IMR-90 (cell line): ENCODE results near the gene NR4A3. TPM values are rescaled to one million over a fixed set of nuclear protein-coding genes. Genes with fewer than 3 reads are reported as not detected.
A peak's percentile ranks its signal among the peaks of the same experiment; 100 is the strongest.

Experiments
- ATAC-seq: fragments of 200-7000 bp; cut with Tn5 transposase; 2 replicates; pipeline ENCODE4 v1.9.1; 2020; ENCODE audit warnings: low read depth, mild to moderate bottlenecking, moderate library complexity
- BruUV-seq: library from RNA; stranded (reverse); fragments of 400-500 nt; replicated peaks from 2 replicates; lab custom pipeline; 2021; lab: Mats Ljungman, UMichigan
- CTCF ChIA-PET: fragments of 300-600 bp; formaldehyde crosslinking; extraction: SDS; loops from one replicate; lab custom pipeline; 2021; ENCODE audit warnings: antibody characterized with exemption; lab: Yijun Ruan, JAX
- POLR2A ChIA-PET: fragments of 300-600 bp; sonication (Branson Sonifier 250); formaldehyde crosslinking; loops from one replicate; lab custom pipeline; 2022; ENCODE audit warnings: antibody characterized with exemption; ENCODE audit not compliant: unreplicated experiment; lab: Charles Lee
- DNase-seq: peaks from one replicate; pipeline ENCODE4 v3.0.0; 2013
- H2AFZ ChIP-seq: replicated peaks from 2 replicates; pipeline ENCODE3; 2013; ENCODE audit warnings: low read length, mild to moderate bottlenecking; ENCODE audit not compliant: poor library complexity
- H2AK5ac ChIP-seq: 2 replicates; pipeline ENCODE4 v1.6.1; 2013; ENCODE audit warnings: low read depth, low read length, inconsistent platforms
- H2AK9ac ChIP-seq: replicated peaks from 2 replicates; pipeline ENCODE3; 2013; ENCODE audit warnings: mild to moderate bottlenecking, low read depth, low read length, moderate library complexity; ENCODE audit not compliant: poor library complexity
- H2BK120ac ChIP-seq: 2 replicates; pipeline ENCODE4 v1.6.1; 2013; ENCODE audit warnings: low read depth, low read length, inconsistent platforms
- H2BK15ac ChIP-seq: 3 replicates; pipeline ENCODE4 v1.6.1; 2013; ENCODE audit warnings: low read depth, low read length, inconsistent platforms
- H2BK20ac ChIP-seq: 2 replicates; pipeline ENCODE4 v1.6.1; 2013; ENCODE audit warnings: low read depth, mild to moderate bottlenecking, inconsistent platforms, low read length, moderate library complexity
- H2BK5ac ChIP-seq: 2 replicates; pipeline ENCODE4 v1.6.1; 2013; ENCODE audit warnings: mild to moderate bottlenecking, low read depth, low read length, inconsistent platforms; ENCODE audit not compliant: poor library complexity, severe bottlenecking
- H3K14ac ChIP-seq: replicated peaks from 2 replicates; pipeline ENCODE4 v1.6.1; 2013; ENCODE audit warnings: low read depth, low read length, inconsistent platforms
- H3K18ac ChIP-seq: 2 replicates; pipeline ENCODE4 v1.6.1; 2013; ENCODE audit warnings: low read depth, low read length, control low read depth
- H3K23ac ChIP-seq: 2 replicates; pipeline ENCODE4 v1.6.1; 2013; ENCODE audit warnings: low read depth, low read length, inconsistent platforms
- H3K27ac ChIP-seq: 2 replicates; pipeline ENCODE4 v1.5.1; 2013; ENCODE audit warnings: mild to moderate bottlenecking, control low read depth, low read length; ENCODE audit not compliant: insufficient read depth
- H3K27me3 ChIP-seq: 2 replicates; pipeline ENCODE4 v1.6.1; 2013; ENCODE audit warnings: low read length; ENCODE audit not compliant: control insufficient read depth, insufficient read depth
- H3K36me3 ChIP-seq: 2 replicates; pipeline ENCODE4 v1.6.1; 2013; ENCODE audit warnings: low read length, mixed read lengths; ENCODE audit not compliant: control insufficient read depth, insufficient read depth
- H3K4ac ChIP-seq: 2 replicates; pipeline ENCODE4 v1.6.1; 2013; ENCODE audit warnings: low read depth, low read length, inconsistent platforms
- H3K4me1 ChIP-seq: 2 replicates; pipeline ENCODE4 v1.6.1; 2013; ENCODE audit warnings: low read length, mixed read lengths; ENCODE audit not compliant: control insufficient read depth, insufficient read depth
- H3K4me2 ChIP-seq: 2 replicates; pipeline ENCODE4 v1.6.1; 2013; ENCODE audit warnings: low read depth, mild to moderate bottlenecking, control low read depth, low read length, moderate library complexity
- H3K4me3 ChIP-seq: 2 replicates; pipeline ENCODE4 v1.5.1; 2013; ENCODE audit warnings: low read depth, mild to moderate bottlenecking, control low read depth, low read length, moderate library complexity; ENCODE audit not compliant: insufficient read depth
- H3K56ac ChIP-seq: 2 replicates; pipeline ENCODE4 v1.6.1; 2013; ENCODE audit warnings: low read length, inconsistent platforms; ENCODE audit not compliant: insufficient read depth; ENCODE audit errors: extremely low read depth
- H3K79me1 ChIP-seq, 2 experiments: 2 replicates each; pipeline ENCODE4 v1.6.1; 2013; ENCODE audit warnings: low read length in 2 of 2, inconsistent platforms in 1 of 2, low read depth in 1 of 2
- H3K9ac ChIP-seq: 2 replicates; pipeline ENCODE4 v1.6.1; 2013; ENCODE audit warnings: low read depth, low read length, control low read depth
- H3K9me1 ChIP-seq: 2 replicates; pipeline ENCODE4 v1.6.1; 2013; ENCODE audit warnings: low read length, inconsistent platforms; ENCODE audit not compliant: insufficient read depth
- H3K9me3 ChIP-seq: 2 replicates; pipeline ENCODE4 v1.6.1; 2013; ENCODE audit warnings: low read length; ENCODE audit not compliant: control insufficient read depth, insufficient read depth
- H4K20me1 ChIP-seq: 2 replicates; pipeline ENCODE4 v1.6.1; 2013; ENCODE audit warnings: low read length, inconsistent platforms; ENCODE audit not compliant: insufficient read depth
- H4K5ac ChIP-seq: 2 replicates; pipeline ENCODE4 v1.6.1; 2013; ENCODE audit warnings: mild to moderate bottlenecking, low read depth, low read length, control low read depth
- H4K8ac ChIP-seq, 2 experiments: 2 replicates each; pipeline ENCODE4 v1.6.1; 2013; ENCODE audit warnings: low read depth in 2 of 2, low read length in 2 of 2, control low read depth in 1 of 2, inconsistent platforms in 1 of 2
- H4K91ac ChIP-seq: 2 replicates; pipeline ENCODE4 v1.6.1; 2013; ENCODE audit warnings: low read depth, low read length, inconsistent platforms; ENCODE audit not compliant: insufficient read depth
- BHLHE40 ChIP-seq: fragments of 150-350 bp; IDR thresholded peaks from 2 replicates; pipeline ENCODE4 v1.6.1; 2016; ENCODE audit warnings: mild to moderate bottlenecking, low read depth, low read length
- MAFK ChIP-seq: IDR thresholded peaks from 2 replicates; pipeline ENCODE4 v1.6.1; 2012; ENCODE audit warnings: low read depth, low read length, improper control_type of control experiment
- WGBS, 2 experiments: methylation state at CpG; one replicate each; pipeline versions ENCODE4 v1.1.5 to v1.1.7; 2013; ENCODE audit warnings: missing lambda C conversion rate in 2 of 2; ENCODE audit not compliant: insufficient read length in 1 of 2; ENCODE audit errors: extremely low coverage in 2 of 2; 5-methylcytosine and 5-hydroxymethylcytosine counted together
- dilution Hi-C: fragments of 300-500 bp; cut with HindIII; formaldehyde crosslinking; loops from one replicate; pipeline ENCODE4 v1.14.3; 2018; ENCODE audit warnings: low sequenced_read_pairs; ENCODE audit not compliant: unreplicated experiment
- in situ Hi-C: fragments of 300-500 bp; cut with MboI; formaldehyde crosslinking; loops from 3 replicates; pipeline ENCODE4 v1.14.3; 2019; ENCODE audit warnings: low sequenced_read_pairs, inconsistent platforms, mixed read lengths
- intact Hi-C: fragments of 100-400 bp; cut with micrococcal nuclease; formaldehyde crosslinking; loops from 2 replicates; pipeline ENCODE4 v1.10.0; 2022
- polyA plus RNA-seq, 3 experiments: library from polyadenylated mRNA; depleted of rRNA; stranded (reverse); fragments of >200 nt; gene quantifications; 2 replicates each; pipeline ENCODE4 v1.2.3, GENCODE V29; 2012; ENCODE audit warnings: low replicate concordance in 1 of 3
- total RNA-seq: library from RNA; depleted of rRNA; stranded (reverse); fragments of >200 nt; gene quantifications from 2 replicates; pipeline ENCODE4 v1.2.3, GENCODE V29; 2012

Gene NR4A3
- total and polyA plus RNA-seq, 2 of the 4 experiments (the other 2 are of a cell fraction): 0.27 to 0.54 TPM

GRCh38 chr9:99863955-99864354 lies 42.3 kb downstream of the NR4A3 start:
- no peak overlapping the region for H3K18ac ChIP-seq
- dilution Hi-C loops: no loop called here
- H2BK120ac ChIP-seq: no peak overlapping the region
- BruUV-seq: no TSS peak
- no CpG with 5 or more reads among the region's 2 CpGs for WGBS, 2 experiments
- H3K79me1 ChIP-seq: 0 out of 4 replicates have a peak, but pooled peaks cover 0 to 4% of the 10 kb centered on the region in 2 experiments
- no peak overlapping the region for H4K8ac ChIP-seq
- ChIA-PET POLR2A (no interaction called here), CTCF (no interaction called here)
- no peak overlapping the region for H3K56ac ChIP-seq
- peaks cover 6% of the 10 kb centered on the region; the same call in 1 of the 2 replicates for H3K36me3 ChIP-seq
- H4K5ac ChIP-seq: no peak overlapping the region
- no peak overlapping the region for H3K27ac ChIP-seq
- no peak overlapping the region for H4K91ac ChIP-seq
- H2BK15ac ChIP-seq: no peak overlapping the region
- ATAC-seq: no peak
- H3K14ac ChIP-seq: no peak overlapping the region
- intact Hi-C loops: no loop called here
- no peak overlapping the region for H3K4me2 ChIP-seq
- H3K4me3 ChIP-seq: no peak overlapping the region
- peaks cover 6% of the 10 kb centered on the region for H3K9me1 ChIP-seq
- H3K4me1 ChIP-seq: peaks cover 6% of the 10 kb centered on the region
- H3K4ac ChIP-seq: no peak overlapping the region
- H3K23ac ChIP-seq: no peak overlapping the region
- in situ Hi-C loops: no loop called here
- H3K9me3 ChIP-seq: no peaks in the 10 kb centered on the region
- no peak for DNase-seq
- TF ChIP-seq BHLHE40 (no peak), MAFK (peak; percentile 75)
- H2AFZ ChIP-seq: no peak overlapping the region
- no peak overlapping the region for H2BK20ac ChIP-seq
- no peak overlapping the region for H2AK9ac ChIP-seq
- no peak overlapping the region for H2BK5ac ChIP-seq
- H3K27me3 ChIP-seq: no peaks in the 10 kb centered on the region
- no peak overlapping the region for H3K9ac ChIP-seq
- H4K20me1 ChIP-seq: no peaks in the 10 kb centered on the region
- H2AK5ac ChIP-seq: no peak overlapping the region
